ENCODE data around the gene ICE2.
A peak's percentile ranks its signal among the peaks of the same experiment; 100 is the strongest.

ICE2 gene

DNA sequence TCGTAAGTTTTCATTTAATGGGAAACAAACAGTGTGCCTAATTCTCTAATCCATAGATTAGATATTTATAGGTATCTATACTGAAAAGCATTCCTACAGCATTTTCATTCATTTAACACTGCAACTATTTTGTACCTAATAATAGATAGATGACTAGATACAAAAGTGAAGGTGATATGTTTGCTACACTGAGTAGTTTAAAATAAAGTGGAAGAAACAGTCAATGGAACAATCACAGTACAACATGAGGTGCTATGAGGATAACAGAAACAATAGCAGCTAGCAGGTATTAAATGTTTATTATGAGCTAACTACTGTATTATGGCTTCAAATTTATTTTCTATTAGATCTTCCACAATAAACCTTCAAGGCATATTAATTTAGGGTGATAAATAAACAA, 50.0 kb downstream of the ICE2 start:
- no peaks in the 10 kb centered on the region for H3K9me3 ChIP-seq (ENCODE audit: severe bottlenecking)
- TF ChIP-seq, protein P1, sequence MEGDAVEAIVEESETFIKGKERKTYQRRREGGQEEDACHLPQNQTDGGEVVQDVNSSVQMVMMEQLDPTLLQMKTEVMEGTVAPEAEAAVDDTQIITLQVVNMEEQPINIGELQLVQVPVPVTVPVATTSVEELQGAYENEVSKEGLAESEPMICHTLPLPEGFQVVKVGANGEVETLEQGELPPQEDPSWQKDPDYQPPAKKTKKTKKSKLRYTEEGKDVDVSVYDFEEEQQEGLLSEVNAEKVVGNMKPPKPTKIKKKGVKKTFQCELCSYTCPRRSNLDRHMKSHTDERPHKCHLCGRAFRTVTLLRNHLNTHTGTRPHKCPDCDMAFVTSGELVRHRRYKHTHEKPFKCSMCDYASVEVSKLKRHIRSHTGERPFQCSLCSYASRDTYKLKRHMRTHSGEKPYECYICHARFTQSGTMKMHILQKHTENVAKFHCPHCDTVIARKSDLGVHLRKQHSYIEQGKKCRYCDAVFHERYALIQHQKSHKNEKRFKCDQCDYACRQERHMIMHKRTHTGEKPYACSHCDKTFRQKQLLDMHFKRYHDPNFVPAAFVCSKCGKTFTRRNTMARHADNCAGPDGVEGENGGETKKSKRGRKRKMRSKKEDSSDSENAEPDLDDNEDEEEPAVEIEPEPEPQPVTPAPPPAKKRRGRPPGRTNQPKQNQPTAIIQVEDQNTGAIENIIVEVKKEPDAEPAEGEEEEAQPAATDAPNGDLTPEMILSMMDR (IDR thresholded peaks at IDR 0.05; ENCODE audit: poor library complexity, severe bottlenecking): no peak
- H3K4me3 ChIP-seq (ENCODE audit: severe bottlenecking): no peak overlapping the region
- no peak for DNase-seq (ENCODE audit: low spot score)
- H3K27ac ChIP-seq (ENCODE audit: poor library complexity, severe bottlenecking): peak overlapping the region; percentile 99
- H3K4me1 ChIP-seq (ENCODE audit: insufficient read depth, poor library complexity, severe bottlenecking): peaks cover 21% of the 10 kb centered on the region
- ATAC-seq (ENCODE audit: low read depth): no peak
- no peaks in the 10 kb centered on the region for H3K27me3 ChIP-seq (ENCODE audit: insufficient read depth, poor library complexity, severe bottlenecking)
- H3K36me3 ChIP-seq (ENCODE audit: low read depth): peaks cover 59% of the 10 kb centered on the region

- TF ChIP-seq, protein P1 (IDR thresholded peaks at IDR 0.05; ENCODE audit: poor library complexity, severe bottlenecking): no peak
- H3K4me1 ChIP-seq (ENCODE audit: insufficient read depth, poor library complexity, severe bottlenecking): peaks cover 40% of the 10 kb centered on the region
- peaks cover 64% of the 10 kb centered on the region for H3K36me3 ChIP-seq (ENCODE audit: low read depth)
- H3K27me3 ChIP-seq (ENCODE audit: insufficient read depth, poor library complexity, severe bottlenecking): no peaks in the 10 kb centered on the region
- peak; percentile 79 for ATAC-seq (ENCODE audit: low read depth)
- no peaks in the 10 kb centered on the region for H3K9me3 ChIP-seq (ENCODE audit: severe bottlenecking)
- no peak for DNase-seq (ENCODE audit: low spot score)
- no peak overlapping the region for H3K4me3 ChIP-seq (ENCODE audit: severe bottlenecking)
- H3K27ac ChIP-seq (ENCODE audit: poor library complexity, severe bottlenecking): peak overlapping the region; percentile 99
These were observed 52.0 kb downstream of the ICE2 start for GRCh38 chr15:60426870-60427508.

- peaks cover 55% of the 10 kb centered on the region for H3K36me3 ChIP-seq (ENCODE audit: low read depth)
- DNase-seq (ENCODE audit: low spot score) (no peak), ATAC-seq (ENCODE audit: low read depth) (no peak)
- H3K27ac ChIP-seq (ENCODE audit: poor library complexity, severe bottlenecking): peak overlapping the region; percentile 99
- H3K27me3 ChIP-seq (ENCODE audit: insufficient read depth, poor library complexity, severe bottlenecking): no peaks in the 10 kb centered on the region
- no peaks in the 10 kb centered on the region for H3K9me3 ChIP-seq (ENCODE audit: severe bottlenecking)
- TF ChIP-seq, protein P1 (IDR thresholded peaks at IDR 0.05; ENCODE audit: poor library complexity, severe bottlenecking): no peak
- H3K4me3 ChIP-seq (ENCODE audit: severe bottlenecking): no peak overlapping the region
- H3K4me1 ChIP-seq (ENCODE audit: insufficient read depth, poor library complexity, severe bottlenecking): peaks cover 54% of the 10 kb centered on the region
These were observed 53.5 kb downstream of the ICE2 start for GRCh38 chr15:60425461-60425860.

DNA sequence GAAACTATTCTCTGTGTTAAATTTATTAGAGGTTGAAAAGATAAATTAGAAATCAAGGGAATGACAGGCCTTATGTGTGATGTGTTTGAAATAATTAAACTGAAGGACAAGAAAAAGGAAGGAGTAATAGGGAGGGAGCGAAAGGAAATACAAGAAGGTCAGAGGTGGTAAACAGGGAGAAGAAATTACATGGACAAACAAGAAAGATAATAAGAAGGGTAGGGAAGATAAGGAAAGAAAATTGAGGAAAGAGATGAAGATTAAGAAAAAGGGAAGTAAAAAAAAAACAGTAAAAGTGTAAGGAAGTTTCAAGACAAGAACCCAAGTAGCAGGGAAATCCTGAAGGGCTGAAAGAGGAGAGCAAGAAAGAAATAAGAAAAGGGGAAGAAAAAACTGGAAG, 54.9 kb downstream of the ICE2 start:
- DNase-seq (ENCODE audit: low spot score): no peak
- peaks cover 67% of the 10 kb centered on the region for H3K4me1 ChIP-seq (ENCODE audit: insufficient read depth, poor library complexity, severe bottlenecking)
- H3K9me3 ChIP-seq (ENCODE audit: severe bottlenecking): no peaks in the 10 kb centered on the region
- no peak for ATAC-seq (ENCODE audit: low read depth)
- no peak overlapping the region for H3K4me3 ChIP-seq (ENCODE audit: severe bottlenecking)
- TF ChIP-seq, protein P1 (IDR thresholded peaks at IDR 0.05; ENCODE audit: poor library complexity, severe bottlenecking): no peak
- peaks cover 41% of the 10 kb centered on the region for H3K36me3 ChIP-seq (ENCODE audit: low read depth)
- H3K27me3 ChIP-seq (ENCODE audit: insufficient read depth, poor library complexity, severe bottlenecking): no peaks in the 10 kb centered on the region
- H3K27ac ChIP-seq (ENCODE audit: poor library complexity, severe bottlenecking): peak overlapping the region; percentile 99

DNA sequence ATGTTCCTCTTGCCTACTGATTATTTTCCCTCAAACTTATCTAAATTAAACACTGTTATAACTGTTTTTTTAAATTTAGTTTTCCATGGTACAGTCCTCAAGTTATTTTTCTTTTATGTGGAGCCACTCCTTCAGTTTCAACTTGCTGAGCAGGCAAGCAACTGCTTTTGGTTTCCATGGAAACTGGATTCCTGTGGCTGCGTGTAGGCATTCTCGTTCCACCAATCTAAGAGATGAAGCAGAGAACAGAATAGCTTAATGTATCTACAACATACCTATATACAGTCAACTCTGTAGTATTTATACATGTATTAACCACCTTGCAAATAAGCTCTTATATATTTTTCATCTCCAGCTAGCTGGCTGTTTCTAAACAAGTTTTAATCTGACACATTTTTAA, 55.4 kb downstream of the ICE2 start:
- H3K36me3 ChIP-seq (ENCODE audit: low read depth): peaks cover 37% of the 10 kb centered on the region
- H3K4me1 ChIP-seq (ENCODE audit: insufficient read depth, poor library complexity, severe bottlenecking): peaks cover 67% of the 10 kb centered on the region
- TF ChIP-seq, protein P1 (IDR thresholded peaks at IDR 0.05; ENCODE audit: poor library complexity, severe bottlenecking): no peak
- H3K4me3 ChIP-seq (ENCODE audit: severe bottlenecking): no peak overlapping the region
- H3K27ac ChIP-seq (ENCODE audit: poor library complexity, severe bottlenecking): peak overlapping the region; percentile 99
- H3K27me3 ChIP-seq (ENCODE audit: insufficient read depth, poor library complexity, severe bottlenecking): no peaks in the 10 kb centered on the region
- no peaks in the 10 kb centered on the region for H3K9me3 ChIP-seq (ENCODE audit: severe bottlenecking)
- ATAC-seq (ENCODE audit: low read depth): peak; percentile 83
- DNase-seq (ENCODE audit: low spot score): peak; percentile 83

Data from RWPE2 (cell line).